Brain microvascular endothelial cell (primary cell): Measurements from ENCODE around the gene SLC7A1.

Experiments
- DNase-seq: peaks from one replicate; pipeline ENCODE4 v3.0.0-alpha.2; 2020
- H3K27ac ChIP-seq: fragments of 250-450 bp; sonication (Bioruptor Pico); 2 replicates; pipeline ENCODE4 v1.5.1; 2020; ENCODE audit warnings: mild to moderate bottlenecking, moderate library complexity
- H3K27me3 ChIP-seq: fragments of 250-450 bp; sonication (Bioruptor Pico); replicated peaks from 2 replicates; pipeline ENCODE4 v1.5.1; 2020; ENCODE audit warnings: mild to moderate bottlenecking
- H3K36me3 ChIP-seq: fragments of 250-450 bp; sonication (Bioruptor Pico); replicated peaks from 2 replicates; pipeline ENCODE4 v1.5.1; 2020; ENCODE audit warnings: mild to moderate bottlenecking
- H3K4me3 ChIP-seq: 2 replicates; pipeline ENCODE4 v1.5.1; 2011; ENCODE audit warnings: low read depth, mild to moderate bottlenecking, control low read depth, low read length, moderate library complexity
- in situ Hi-C: cut with HindIII; loops from 2 replicates; pipeline ENCODE4 v1.10.0; 2017; ENCODE audit warnings: low sequenced_read_pairs, low pct_ligation_motif_present
- TF ChIP-seq, protein P1 (sequence below): IDR thresholded peaks from 2 replicates; pipeline ENCODE4 v1.5.1; 2011; ENCODE audit warnings: low read depth, mild to moderate bottlenecking, moderate library complexity, low read length, control low read depth, inconsistent platforms; ENCODE audit errors: missing control alignments

Gene SLC7A1

DNA sequence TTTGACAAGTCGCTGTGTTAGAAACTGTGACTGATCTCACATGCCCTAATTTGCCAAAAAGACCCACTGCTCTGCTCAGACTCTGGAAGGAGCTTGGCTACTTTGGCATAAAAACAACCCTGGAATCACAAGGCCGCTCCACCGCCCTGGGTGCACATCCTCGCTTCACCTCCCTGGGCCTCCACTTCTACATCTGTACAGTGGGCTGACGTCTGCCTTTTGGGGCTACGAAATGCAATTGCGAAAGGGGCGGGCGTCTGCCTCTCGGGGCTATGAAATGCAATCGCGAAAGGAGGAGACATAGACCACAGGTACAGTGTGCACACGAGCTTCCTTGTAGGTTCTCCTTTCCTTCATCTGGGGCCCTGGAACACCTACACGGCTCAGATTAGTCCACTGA lies 74.2 kb downstream of the SLC7A1 start:
- DNase-seq = no peak
- no peak overlapping the region for H3K4me3 ChIP-seq
- H3K36me3 ChIP-seq = peaks cover 47% of the 10 kb centered on the region
- TF ChIP-seq, protein P1, sequence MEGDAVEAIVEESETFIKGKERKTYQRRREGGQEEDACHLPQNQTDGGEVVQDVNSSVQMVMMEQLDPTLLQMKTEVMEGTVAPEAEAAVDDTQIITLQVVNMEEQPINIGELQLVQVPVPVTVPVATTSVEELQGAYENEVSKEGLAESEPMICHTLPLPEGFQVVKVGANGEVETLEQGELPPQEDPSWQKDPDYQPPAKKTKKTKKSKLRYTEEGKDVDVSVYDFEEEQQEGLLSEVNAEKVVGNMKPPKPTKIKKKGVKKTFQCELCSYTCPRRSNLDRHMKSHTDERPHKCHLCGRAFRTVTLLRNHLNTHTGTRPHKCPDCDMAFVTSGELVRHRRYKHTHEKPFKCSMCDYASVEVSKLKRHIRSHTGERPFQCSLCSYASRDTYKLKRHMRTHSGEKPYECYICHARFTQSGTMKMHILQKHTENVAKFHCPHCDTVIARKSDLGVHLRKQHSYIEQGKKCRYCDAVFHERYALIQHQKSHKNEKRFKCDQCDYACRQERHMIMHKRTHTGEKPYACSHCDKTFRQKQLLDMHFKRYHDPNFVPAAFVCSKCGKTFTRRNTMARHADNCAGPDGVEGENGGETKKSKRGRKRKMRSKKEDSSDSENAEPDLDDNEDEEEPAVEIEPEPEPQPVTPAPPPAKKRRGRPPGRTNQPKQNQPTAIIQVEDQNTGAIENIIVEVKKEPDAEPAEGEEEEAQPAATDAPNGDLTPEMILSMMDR = no peak
- H3K27me3 ChIP-seq = no peaks in the 10 kb centered on the region
- in situ Hi-C loops = no loop called here
- peak overlapping the region; percentile 93 for H3K27ac ChIP-seq

DNA sequence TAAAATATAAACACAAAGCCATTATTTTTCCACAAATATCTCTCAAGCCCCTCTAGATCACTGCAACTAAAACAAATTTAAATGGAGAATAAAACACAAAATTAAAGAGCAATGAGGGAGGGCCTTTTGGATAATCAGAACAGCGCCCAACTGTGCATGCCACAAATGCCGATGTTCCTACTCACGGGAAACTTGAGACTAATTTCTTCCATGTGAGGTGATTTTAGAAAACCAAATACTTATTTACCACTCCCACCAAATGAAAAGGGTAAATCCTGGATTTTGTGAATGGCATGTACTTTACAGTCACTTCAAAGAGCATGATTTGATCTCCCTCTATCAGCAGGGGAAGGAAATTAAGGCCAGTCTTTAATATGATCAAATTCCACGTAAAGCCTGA lies 74.8 kb downstream of the SLC7A1 start:
- TF ChIP-seq, protein P1 = no peak
- H3K4me3 ChIP-seq = no peak overlapping the region
- no peaks in the 10 kb centered on the region for H3K27me3 ChIP-seq
- peaks cover 53% of the 10 kb centered on the region for H3K36me3 ChIP-seq
- in situ Hi-C loops = no loop called here
- peak overlapping the region; percentile 93 for H3K27ac ChIP-seq
- DNase-seq = peak; percentile 84

DNA sequence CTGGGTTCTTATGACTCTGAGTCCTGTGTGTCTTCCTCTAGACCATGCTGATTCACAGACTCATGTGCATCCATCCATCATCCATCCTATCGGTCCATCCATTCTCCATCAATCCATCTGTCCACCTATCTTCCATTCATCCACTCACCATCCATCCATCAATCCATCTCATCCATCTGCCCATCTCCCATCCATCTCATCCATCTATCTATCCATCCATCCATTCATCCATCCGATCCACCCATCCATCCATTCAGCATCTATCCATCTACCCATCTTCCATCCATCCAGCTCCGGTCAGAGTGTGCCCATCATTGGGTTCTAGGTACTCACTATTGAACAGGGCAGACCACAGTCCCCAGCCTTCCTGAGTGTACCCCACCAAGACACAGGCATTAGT lies 75.6 kb downstream of the SLC7A1 start:
- Histone ChIP-seq H3K4me3 (no peak overlapping the region), H3K27me3 (no peaks in the 10 kb centered on the region), H3K36me3 (peaks cover 61% of the 10 kb centered on the region), H3K27ac (peak overlapping the region; percentile 93)
- TF ChIP-seq, protein P1 = no peak
- DNase-seq = no peak
- in situ Hi-C loops = no loop called here

DNA sequence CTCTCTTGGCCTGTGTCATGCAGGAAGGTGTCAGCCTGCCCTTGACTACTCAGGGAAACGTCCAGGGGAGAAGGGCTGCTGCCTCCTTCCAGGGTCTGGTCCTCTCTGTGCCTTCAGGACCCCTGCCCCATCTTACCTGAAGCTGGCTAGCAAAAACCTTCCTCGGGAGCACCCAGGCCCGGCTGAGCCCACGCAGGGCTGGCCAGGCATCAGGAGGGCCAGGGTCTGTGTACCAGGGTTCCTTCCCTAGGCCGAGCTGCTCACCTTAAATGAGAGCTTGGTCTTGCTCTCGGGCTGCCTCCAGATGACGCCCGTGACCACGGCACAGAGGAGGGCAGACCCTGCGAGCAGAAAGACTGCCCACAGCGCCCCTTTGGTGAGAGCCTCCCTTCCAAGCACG lies 78.6 kb downstream of the SLC7A1 start:
- Histone ChIP-seq H3K27ac (no peak overlapping the region), H3K4me3 (no peak overlapping the region), H3K36me3 (peaks cover 74% of the 10 kb centered on the region), H3K27me3 (no peaks in the 10 kb centered on the region)
- no peak for DNase-seq
- in situ Hi-C loops = no loop called here
- TF ChIP-seq, protein P1 = no peak

DNA sequence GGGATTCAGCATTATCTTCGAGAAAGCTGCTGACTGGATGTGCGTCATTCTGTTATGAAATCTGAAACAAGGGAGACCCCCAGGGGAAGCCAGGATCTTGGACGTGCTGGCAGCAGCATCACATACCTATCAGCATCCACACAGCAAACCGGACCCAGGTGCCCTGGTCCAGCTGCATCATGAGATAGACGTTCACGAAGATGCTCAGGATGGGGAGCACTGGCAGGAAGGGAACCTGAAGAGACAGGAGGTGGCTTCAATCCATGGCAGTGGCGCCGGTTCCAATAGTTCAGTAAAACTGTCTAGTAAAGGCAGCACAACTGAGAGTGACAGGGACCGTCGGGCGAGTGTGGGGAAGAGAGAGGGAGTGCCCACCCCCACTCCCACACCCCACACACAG lies 79.5 kb downstream of the SLC7A1 start:
- in situ Hi-C loops = no loop called here
- no peak for DNase-seq
- no peaks in the 10 kb centered on the region for H3K27me3 ChIP-seq
- peak overlapping the region; percentile 47 for H3K27ac ChIP-seq
- no peak overlapping the region for H3K4me3 ChIP-seq
- TF ChIP-seq, protein P1 = no peak
- peaks cover 75% of the 10 kb centered on the region for H3K36me3 ChIP-seq

DNA sequence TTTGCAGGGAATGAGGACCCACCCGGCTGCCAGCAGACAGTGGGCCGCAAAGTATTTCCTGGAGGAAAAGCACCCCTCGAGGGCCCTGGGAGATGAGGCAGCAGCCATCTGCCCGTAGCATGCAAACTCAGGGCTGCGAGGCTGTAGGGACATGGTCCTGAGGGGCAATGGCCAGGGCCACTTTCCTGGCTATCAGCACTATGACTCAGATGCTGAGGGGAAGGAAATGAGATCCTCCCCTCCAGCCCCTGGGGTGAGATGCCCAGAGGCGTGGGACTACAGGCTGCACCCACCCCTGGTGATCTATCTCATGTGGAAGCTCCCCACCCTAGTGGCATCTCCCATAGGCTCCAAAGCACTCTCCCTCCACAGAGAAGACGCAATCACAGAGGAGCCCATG lies 80.1 kb downstream of the SLC7A1 start:
- Histone ChIP-seq H3K27me3 (no peaks in the 10 kb centered on the region), H3K4me3 (no peak overlapping the region), H3K36me3 (peaks cover 82% of the 10 kb centered on the region), H3K27ac (peak overlapping the region; percentile 47)
- in situ Hi-C loops = no loop called here
- DNase-seq = no peak
- TF ChIP-seq, protein P1 = no peak
